Esophagus muscularis mucosa (tissue), 4 donors: ENCODE results near the gene LCE2D. TPM values are rescaled to one million over a fixed set of nuclear protein-coding genes. Genes with fewer than 3 reads are reported as not detected.
"Not testable (repeated sequence)": the region's sequence is repeated elsewhere in the genome, so short reads cannot be mapped to it uniquely, and the experiment has no call there.

Experiments
- DNase-seq: peaks from one replicate; pipeline ENCODE4 v3.0.0-alpha.2; 2017; ENCODE audit errors: extremely low spot score
- H3K27ac ChIP-seq, 4 donors: fragments of 200-600 bp; sonication (generic); replicated peaks in 1 of 4; 1 replicate in 3 of 4; 2 replicates in 1 of 4; pipeline ENCODE4 v1.5.1; 2016 to 2019; ENCODE audit warnings: mild to moderate bottlenecking in 1 of 4
- H3K27me3 ChIP-seq, 4 donors: fragments of 200-600 bp; sonication (generic); one replicate each; pipeline versions ENCODE4 v1.5.1 to v1.6.0; 2016 to 2019
- H3K36me3 ChIP-seq, 4 donors: fragments of 200-600 bp; sonication (generic); one replicate each; pipeline ENCODE4 v1.5.1; 2016 to 2019
- H3K4me1 ChIP-seq, 4 donors: fragments of 200-600 bp; sonication (generic); one replicate each; pipeline ENCODE4 v1.5.1; 2016 to 2019
- H3K4me3 ChIP-seq, 4 donors: fragments of 200-600 bp; sonication (generic); 1 replicate in 2 of 4; 2 replicates in 2 of 4; pipeline ENCODE4 v1.5.1; 2016 to 2019; ENCODE audit warnings: mild to moderate bottlenecking in 4 of 4, moderate library complexity in 1 of 4
- H3K9me3 ChIP-seq, 4 donors: fragments of 200-600 bp; sonication (generic); 1 replicate in 3 of 4; 2 replicates in 1 of 4; pipeline ENCODE4 v1.5.1; 2016 to 2019
- CTCF ChIP-seq, 3 experiments: fragments of 200-600 bp in 2 of 3; fragments of 450-650 bp in 1 of 3; sonication (generic) in 2 of 3; IDR thresholded peaks; one replicate each; pipeline ENCODE4 v1.5.1; 2017 to 2019; ENCODE audit warnings: antibody characterized with exemption in 3 of 3, mild to moderate bottlenecking in 2 of 3, moderate library complexity in 1 of 3
- EP300 ChIP-seq: sonication (generic); formaldehyde crosslinking; IDR thresholded peaks from one replicate; pipeline ENCODE4 v1.6.1; 2017; ENCODE audit warnings: antibody characterized with exemption
- POLR2A ChIP-seq: fragments of 450-650 bp; IDR thresholded peaks from one replicate; pipeline ENCODE4 v1.6.1; 2017; ENCODE audit warnings: antibody characterized with exemption, moderate library complexity, mild to moderate bottlenecking, low read depth
- POLR2AphosphoS5 ChIP-seq, 2 donors: sonication (generic); formaldehyde crosslinking; IDR thresholded peaks; one replicate each; pipeline ENCODE4 v1.6.1; 2017; ENCODE audit warnings: antibody characterized with exemption in 2 of 2
- WGBS: methylation state at CpG from one replicate; pipeline ENCODE4 v1.1.5; 2018; 5-methylcytosine and 5-hydroxymethylcytosine counted together
- intact Hi-C: fragments of 100-400 bp; cut with DNase I; formaldehyde crosslinking; loops from one replicate; pipeline ENCODE4 v1.15.1; 2023
- total RNA-seq, 4 donors: library from RNA; depleted of rRNA; stranded (reverse); fragments of >200 nt; gene quantifications; one replicate each; pipeline versions ENCODE4 v1.1.0 to v1.2.1, GENCODE V29; 2016

LCE2D gene
- total RNA-seq, 4 donors from 2014 or later: not detected

DNA sequence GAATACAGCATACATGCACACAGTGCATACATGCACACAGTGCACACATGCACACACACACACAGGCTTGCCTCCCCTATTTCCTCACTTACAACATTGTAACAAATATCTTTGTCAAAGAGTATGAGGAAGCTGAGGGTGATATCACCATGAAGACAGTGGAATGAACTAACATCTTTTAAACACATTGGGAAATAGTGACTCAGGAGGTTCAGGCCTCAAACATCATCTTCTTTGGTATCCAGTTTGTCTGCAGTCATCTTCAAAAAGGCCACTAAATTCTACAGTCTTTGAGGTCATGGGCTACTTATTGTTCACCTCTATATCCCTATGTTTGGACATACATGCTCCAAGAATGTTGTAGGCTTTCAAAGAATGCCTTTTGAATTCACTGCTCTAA lies 20.7 kb downstream of the LCE2D start:
- H3K27ac ChIP-seq: no peak overlapping the region
- intact Hi-C loops: no loop called here
- H3K4me3 ChIP-seq: no peak overlapping the region
- peaks cover 0 to 3% (median 0%) of the 10 kb centered on the region in 4 donors for H3K27me3 ChIP-seq
- H3K4me1 ChIP-seq: no peaks in the 10 kb centered on the region
- no peaks in the 10 kb centered on the region for H3K9me3 ChIP-seq
- no peaks in the 10 kb centered on the region for H3K36me3 ChIP-seq
- TF ChIP-seq POLR2A (no peak), EP300 (no peak), POLR2AphosphoS5 (IDR thresholded peaks at IDR 0.05) (no peak), CTCF (IDR thresholded peaks at IDR 0.05) (no peak)
- DNase-seq: no peak

GRCh38 chr1:152685823-152686222 lies 22.6 kb downstream of the LCE2D start, which contains the start of gene LCE2B:
Gene LCE2B, plus strand, starts transcription at chr1:152686123. Its CDS starts 721 bp downstream, at chr1:152686844.
- intact Hi-C loops, H3K27ac ChIP-seq, H3K9me3 ChIP-seq, H3K27me3 ChIP-seq, H3K4me3 ChIP-seq, H3K36me3 ChIP-seq, DNase-seq, H3K4me1 ChIP-seq: not testable (repeated sequence)
- WGBS: 66% methylated on average over 4 of the region's 4 CpGs

GRCh38 chr1:152697701-152698600 lies 34.8 kb downstream of the LCE2D start, which contains the start of gene LCE2A:
Gene LCE2A, plus strand, starts transcription at chr1:152698345. Its CDS starts 557 bp downstream, at chr1:152698902.
- no peaks in the 10 kb centered on the region for H3K27me3 ChIP-seq
- TF ChIP-seq EP300: no peak
- TF ChIP-seq POLR2A: no peak
- TF ChIP-seq CTCF (IDR thresholded peaks at IDR 0.05): no peak
- no peak for TF ChIP-seq POLR2AphosphoS5 (IDR thresholded peaks at IDR 0.05)
- H3K27ac ChIP-seq: no peak within 1 kb of the TSS
- 49% methylated on average over 4 of the region's 4 CpGs for WGBS
- no peak within 1 kb of the TSS for H3K4me3 ChIP-seq
- intact Hi-C loops: no loop called here
- DNase-seq: no peak
- peaks cover 0 to 4% (median 1%) of the 10 kb centered on the region in 4 donors for H3K9me3 ChIP-seq
- no peaks in the 10 kb centered on the region for H3K36me3 ChIP-seq
- H3K4me1 ChIP-seq: no peaks in the 10 kb centered on the region

- Histone ChIP-seq H3K27me3 (no peaks in the 10 kb centered on the region), H3K27ac (no peak overlapping the region), H3K4me3 (no peak overlapping the region), H3K9me3 (peaks cover 0 to 6% (median 5%) of the 10 kb centered on the region in 4 donors), H3K4me1 (no peaks in the 10 kb centered on the region), H3K36me3 (no peaks in the 10 kb centered on the region)
- intact Hi-C loops: no loop called here
- DNase-seq: no peak
- no peak for TF ChIP-seq CTCF (IDR thresholded peaks at IDR 0.05)
- no peak for TF ChIP-seq POLR2AphosphoS5 (IDR thresholded peaks at IDR 0.05)
- TF ChIP-seq POLR2A: no peak
- no peak for TF ChIP-seq EP300
- WGBS: 82% methylated on average over 4 of the region's 4 CpGs
These were observed 36.6 kb downstream of the LCE2D start for GRCh38 chr1:152699746-152700145.

GRCh38 chr1:152707860-152708259 lies 44.7 kb downstream of the LCE2D start, which contains the start of gene LCE4A:
Gene LCE4A, plus strand, starts transcription at chr1:152708160. Its CDS starts 916 bp downstream, at chr1:152709076.
- Histone ChIP-seq H3K27me3 (no peaks in the 10 kb centered on the region), H3K4me1 (no peaks in the 10 kb centered on the region), H3K36me3 (no peaks in the 10 kb centered on the region), H3K4me3 (no peak within 1 kb of the TSS), H3K9me3 (peaks cover 0 to 6% (median 5%) of the 10 kb centered on the region in 4 donors), H3K27ac (no peak within 1 kb of the TSS)
- no peak for TF ChIP-seq POLR2AphosphoS5 (IDR thresholded peaks at IDR 0.05)
- TF ChIP-seq CTCF (IDR thresholded peaks at IDR 0.05): no peak
- TF ChIP-seq POLR2A: no peak
- TF ChIP-seq EP300: no peak
- no peak for DNase-seq
- WGBS: 70% methylated on average over 1 of the region's 2 CpGs
- intact Hi-C loops: no loop called here
